ENCODE measurements around the gene ANK3. TPM values are rescaled to one million over a fixed set of nuclear protein-coding genes. Genes with fewer than 3 reads are reported as not detected.
"Not testable (repeated sequence)": the region's sequence is repeated elsewhere in the genome, so short reads cannot be mapped to it uniquely, and the experiment has no call there.

ANK3 gene
- polyA plus RNA-seq, 1 donor, result 144 TPM

GRCh38 chr10:60309371-60309770 lies 80.3 kb downstream of the ANK3 start:
- no peak for DNase-seq (ENCODE audit: low read depth)

- DNase-seq (ENCODE audit: low read depth), result no peak
Measured at GRCh38 chr10:60305380-60305892, 84.2 kb downstream of the ANK3 start.

- no peak for DNase-seq (ENCODE audit: low read depth)
Measured at GRCh38 chr10:60304829-60305379, 84.8 kb downstream of the ANK3 start.

- no peak for DNase-seq (ENCODE audit: low read depth)
Measured at GRCh38 chr10:60303778-60304177, 85.9 kb downstream of the ANK3 start.

- DNase-seq (ENCODE audit: low read depth), result no peak
Measured at GRCh38 chr10:60299961-60300883, 89.5 kb downstream of the ANK3 start.

GRCh38 chr10:60299390-60299778 lies 90.3 kb downstream of the ANK3 start:
- no peak for DNase-seq (ENCODE audit: low read depth)

GRCh38 chr10:60298408-60299389 lies 91.0 kb downstream of the ANK3 start:
- DNase-seq (ENCODE audit: low read depth), result no peak

- no peak for DNase-seq (ENCODE audit: low read depth)
Measured at GRCh38 chr10:60296073-60296472, 93.6 kb downstream of the ANK3 start.

GRCh38 chr10:60295028-60295937 lies 94.4 kb downstream of the ANK3 start:
- no peak for DNase-seq (ENCODE audit: low read depth)

- DNase-seq (ENCODE audit: low read depth), result no peak
Measured at GRCh38 chr10:60293581-60294175, 96.0 kb downstream of the ANK3 start.

GRCh38 chr10:60292998-60293397 lies 96.7 kb downstream of the ANK3 start:
- DNase-seq (ENCODE audit: low read depth), result no peak

- DNase-seq (ENCODE audit: low read depth), result not testable (repeated sequence)
Measured at GRCh38 chr10:60292536-60292935, 97.1 kb downstream of the ANK3 start.

GRCh38 chr10:60291344-60291930 lies 98.2 kb downstream of the ANK3 start:
- no peak for DNase-seq (ENCODE audit: low read depth)

- no peak for DNase-seq (ENCODE audit: low read depth)
Measured at GRCh38 chr10:60290558-60290957, 99.1 kb downstream of the ANK3 start.

GRCh38 chr10:60289800-60290199 lies 99.9 kb downstream of the ANK3 start:
- DNase-seq (ENCODE audit: low read depth), result no peak

GRCh38 chr10:60288256-60288655 lies 101.4 kb downstream of the ANK3 start:
- no peak for DNase-seq (ENCODE audit: low read depth)

GRCh38 chr10:60286559-60286958 lies 103.1 kb downstream of the ANK3 start:
- no peak for DNase-seq (ENCODE audit: low read depth)

GRCh38 chr10:60283397-60283796 lies 106.3 kb downstream of the ANK3 start:
- no peak for DNase-seq (ENCODE audit: low read depth)

GRCh38 chr10:60282771-60283353 lies 106.8 kb downstream of the ANK3 start:
- no peak for DNase-seq (ENCODE audit: low read depth)
